ENCODE results near the gene ANKZF1. TPM values are rescaled to one million over a fixed set of nuclear protein-coding genes. Genes with fewer than 3 reads are reported as not detected.

Gene ANKZF1
- polyA plus RNA-seq, 6 donors from 2014 or later = 22.4 to 45.5 (median 25.4) TPM

GRCh38 chr2:219279916-219280516, 50.4 kb downstream of the ANKZF1 start:
- Mint-ChIP-seq H3K27ac (peak overlapping the region; percentile 98 to 100 (median 100)), H3K36me3 (peaks cover 5 to 11% of the 10 kb centered on the region in 2 donors), H3K9me3 (no peaks in the 10 kb centered on the region), H3K4me1 (peaks cover 36 to 44% (median 39%) of the 10 kb centered on the region in 3 donors), H3K27me3 (no peaks in the 10 kb centered on the region), H3K4me3 (peak overlapping the region; percentile 83 to 96 (median 95))
- no peak for DNase-seq
- no peak for ATAC-seq (ENCODE audit: low read depth in 2 of 2)

- peaks cover 39 to 44% (median 39%) of the 10 kb centered on the region in 3 donors for H3K4me1 Mint-ChIP-seq
- DNase-seq = peak; percentile 45
- H3K36me3 Mint-ChIP-seq = peaks cover 5 to 17% of the 10 kb centered on the region in 2 donors
- H3K9me3 Mint-ChIP-seq = no peaks in the 10 kb centered on the region
- no peaks in the 10 kb centered on the region for H3K27me3 Mint-ChIP-seq
- peak overlapping the region; percentile 83 to 96 (median 95) for H3K4me3 Mint-ChIP-seq
- ATAC-seq (ENCODE audit: low read depth in 2 of 2) = no peak
- peak overlapping the region; percentile 98 to 100 (median 100) for H3K27ac Mint-ChIP-seq
These were observed 51.0 kb downstream of the ANKZF1 start for GRCh38 chr2:219280651-219281050.

- H3K27ac Mint-ChIP-seq = peak overlapping the region; percentile 6 to 100 (median 98)
- peak overlapping the region in 1 of 8 donors; percentile 94 for H3K4me3 Mint-ChIP-seq
- H3K36me3 Mint-ChIP-seq = peaks cover 5 to 18% of the 10 kb centered on the region in 2 donors
- DNase-seq (no peak), ATAC-seq (ENCODE audit: low read depth in 2 of 2) (no peak)
- H3K27me3 Mint-ChIP-seq = no peaks in the 10 kb centered on the region
- H3K9me3 Mint-ChIP-seq = no peaks in the 10 kb centered on the region
- H3K4me1 Mint-ChIP-seq = peaks cover 42 to 45% (median 44%) of the 10 kb centered on the region in 3 donors
These were observed 52.0 kb downstream of the ANKZF1 start for GRCh38 chr2:219281588-219281987.

GRCh38 chr2:219282375-219282774, 52.8 kb downstream of the ANKZF1 start:
- no peaks in the 10 kb centered on the region for H3K9me3 Mint-ChIP-seq
- H3K4me3 Mint-ChIP-seq = peak overlapping the region in 2 of 8 donors; percentile 8 to 94
- no peak for ATAC-seq (ENCODE audit: low read depth in 2 of 2)
- peak overlapping the region in 4 of 6 donors; percentile 3 to 98 (median 66) for H3K27ac Mint-ChIP-seq
- H3K27me3 Mint-ChIP-seq = no peaks in the 10 kb centered on the region
- H3K36me3 Mint-ChIP-seq = peaks cover 5 to 18% of the 10 kb centered on the region in 2 donors
- H3K4me1 Mint-ChIP-seq = peaks cover 39 to 42% (median 40%) of the 10 kb centered on the region in 3 donors
- DNase-seq = no peak

- H3K9me3 Mint-ChIP-seq = no peaks in the 10 kb centered on the region
- H3K27me3 Mint-ChIP-seq = no peaks in the 10 kb centered on the region
- peaks cover 5 to 18% of the 10 kb centered on the region in 2 donors for H3K36me3 Mint-ChIP-seq
- no peak for ATAC-seq (ENCODE audit: low read depth in 2 of 2)
- peaks cover 32 to 35% (median 33%) of the 10 kb centered on the region in 3 donors for H3K4me1 Mint-ChIP-seq
- DNase-seq = no peak
- H3K27ac Mint-ChIP-seq = peak overlapping the region; percentile 3 to 98 (median 76)
- peak overlapping the region in 2 of 8 donors; percentile 56 to 75 for H3K4me3 Mint-ChIP-seq
These were observed 53.5 kb downstream of the ANKZF1 start for GRCh38 chr2:219282943-219283581.

GRCh38 chr2:219284501-219285372, 55.1 kb downstream of the ANKZF1 start:
- Mint-ChIP-seq H3K27ac (peak overlapping the region in 1 of 6 donors; percentile 64), H3K4me1 (peaks cover 20 to 22% (median 21%) of the 10 kb centered on the region in 3 donors), H3K9me3 (no peaks in the 10 kb centered on the region), H3K4me3 (no peak overlapping the region), H3K27me3 (no peaks in the 10 kb centered on the region), H3K36me3 (peaks cover 5 to 18% of the 10 kb centered on the region in 2 donors)
- ATAC-seq (ENCODE audit: low read depth in 2 of 2) (no peak), DNase-seq (no peak)

- peaks cover 15% of the 10 kb centered on the region in 3 donors for H3K4me1 Mint-ChIP-seq
- H3K4me3 Mint-ChIP-seq = no peak overlapping the region
- H3K9me3 Mint-ChIP-seq = no peaks in the 10 kb centered on the region
- peak overlapping the region in 3 of 6 donors; percentile 64 to 83 (median 72) for H3K27ac Mint-ChIP-seq
- ATAC-seq (ENCODE audit: low read depth in 2 of 2) = no peak
- peaks cover 5 to 18% of the 10 kb centered on the region in 2 donors for H3K36me3 Mint-ChIP-seq
- no peak for DNase-seq
- no peaks in the 10 kb centered on the region for H3K27me3 Mint-ChIP-seq
These were observed 55.7 kb downstream of the ANKZF1 start for GRCh38 chr2:219285373-219285735.

GRCh38 chr2:219285894-219286425, 56.4 kb downstream of the ANKZF1 start:
- H3K4me3 Mint-ChIP-seq = peak overlapping the region in 1 of 8 donors; percentile 12
- no peak for ATAC-seq (ENCODE audit: low read depth in 2 of 2)
- H3K4me1 Mint-ChIP-seq = peaks cover 8 to 9% (median 9%) of the 10 kb centered on the region in 3 donors
- H3K36me3 Mint-ChIP-seq = peaks cover 5 to 18% of the 10 kb centered on the region in 2 donors
- no peaks in the 10 kb centered on the region for H3K27me3 Mint-ChIP-seq
- H3K9me3 Mint-ChIP-seq = no peaks in the 10 kb centered on the region
- DNase-seq = no peak
- peak overlapping the region in 4 of 6 donors; percentile 19 to 76 (median 68) for H3K27ac Mint-ChIP-seq

Other genes with a start within 250 kb of the ANKZF1 start
- not detected for gene FEV, start 244.6 kb upstream of the ANKZF1 start, polyA plus RNA-seq (ENCODE audit: low read depth in 6 of 6)
- not detected for gene CRYBA2, start 236.4 kb upstream of the ANKZF1 start, polyA plus RNA-seq (ENCODE audit: low read depth in 6 of 6)
- not detected for gene CFAP65, start 188.3 kb upstream of the ANKZF1 start, polyA plus RNA-seq (ENCODE audit: low read depth in 6 of 6)
- gene IHH, start 168.9 kb upstream of the ANKZF1 start, polyA plus RNA-seq (ENCODE audit: low read depth in 6 of 6) = not detected
- 10 to 100 TPM; 24.8 to 31.5 (median 27.7) TPM for gene NHEJ1, start 69.0 kb upstream of the ANKZF1 start, polyA plus RNA-seq (ENCODE audit: low read depth in 6 of 6)
- gene SLC23A3, start 59.8 kb upstream of the ANKZF1 start, polyA plus RNA-seq (ENCODE audit: low read depth in 6 of 6) = under 1 TPM in 2 of 6 donors, not detected in 4; 0.18 to 0.24 TPM
- gene CNPPD1, start 52.9 kb upstream of the ANKZF1 start, polyA plus RNA-seq (ENCODE audit: low read depth in 6 of 6) = 100 to 1,000 TPM; 112 to 157 (median 133) TPM
- gene RETREG2, start 51.5 kb upstream of the ANKZF1 start, polyA plus RNA-seq (ENCODE audit: low read depth in 6 of 6) = 100 to 1,000 TPM in 1 of 6 donors, 10 to 100 TPM in 5; 54.7 to 113 (median 62.7) TPM
- 10 to 100 TPM; 50.7 to 77.7 (median 57.9) TPM for gene ZFAND2B, start 23.0 kb upstream of the ANKZF1 start, polyA plus RNA-seq (ENCODE audit: low read depth in 6 of 6)
- 1 to 10 TPM in 5 of 6 donors, not detected in 1; 2.1 to 6.4 (median 3.2) TPM for gene ABCB6, start 10.8 kb upstream of the ANKZF1 start, polyA plus RNA-seq (ENCODE audit: low read depth in 6 of 6)
- 10 to 100 TPM; 12.6 to 25.4 (median 18.1) TPM for gene ATG9A, start 170 bp upstream of the ANKZF1 start, polyA plus RNA-seq (ENCODE audit: low read depth in 6 of 6)
- 1 to 10 TPM in 2 of 6 donors, under 1 TPM in 3, not detected in 1; 0.24 to 1.5 (median 1.00) TPM for gene GLB1L, start 15.6 kb downstream of the ANKZF1 start, polyA plus RNA-seq (ENCODE audit: low read depth in 6 of 6)
- gene STK16, start 15.7 kb downstream of the ANKZF1 start, polyA plus RNA-seq (ENCODE audit: low read depth in 6 of 6) = 10 to 100 TPM; 14.7 to 28.3 (median 21.9) TPM
- not detected for gene TUBA4B, start 23.4 kb downstream of the ANKZF1 start, polyA plus RNA-seq (ENCODE audit: low read depth in 6 of 6)
- gene TUBA4A, start 24.1 kb downstream of the ANKZF1 start, polyA plus RNA-seq (ENCODE audit: low read depth in 6 of 6) = 100 to 1,000 TPM; 129 to 165 (median 149) TPM
- 10 to 100 TPM in 1 of 6 donors, 1 to 10 TPM in 5; 1.1 to 12.9 (median 8.8) TPM for gene DNAJB2, start 49.6 kb downstream of the ANKZF1 start, polyA plus RNA-seq (ENCODE audit: low read depth in 6 of 6)
- under 1 TPM in 4 of 6 donors, not detected in 2; 0.29 to 0.80 (median 0.59) TPM for gene PTPRN, start 79.6 kb downstream of the ANKZF1 start, polyA plus RNA-seq (ENCODE audit: low read depth in 6 of 6)
- not detected for gene RESP18, start 102.9 kb downstream of the ANKZF1 start, polyA plus RNA-seq (ENCODE audit: low read depth in 6 of 6)
- gene DNPEP, start 158.1 kb downstream of the ANKZF1 start, polyA plus RNA-seq (ENCODE audit: low read depth in 6 of 6) = 10 to 100 TPM; 49.4 to 78.6 (median 56.3) TPM
- not detected for gene DES, start 188.6 kb downstream of the ANKZF1 start, polyA plus RNA-seq (ENCODE audit: low read depth in 6 of 6)
- gene SPEG, start 205.0 kb downstream of the ANKZF1 start, polyA plus RNA-seq (ENCODE audit: low read depth in 6 of 6) = under 1 TPM in 1 of 6 donors, not detected in 5; 0.18 TPM